Putamen (tissue), 1 donor: ENCODE data around the gene YIPF4.
"Not testable (repeated sequence)": the region's sequence is repeated elsewhere in the genome, so short reads cannot be mapped to it uniquely, and the experiment has no call there.

ENCODE experiments used
- DNase-seq: peaks from one replicate; pipeline ENCODE4 v3.0.0-alpha.2; 2016; ENCODE audit warnings: low spot score

YIPF4 gene

GRCh38 chr2:32289165-32289999, 11.7 kb downstream of the YIPF4 start:
- no peak for DNase-seq

GRCh38 chr2:32290000-32290339, 12.3 kb downstream of the YIPF4 start:
- DNase-seq: no peak

- DNase-seq: no peak
Measured at GRCh38 chr2:32291746-32292145, 14.0 kb downstream of the YIPF4 start.

- not testable (repeated sequence) for DNase-seq
Measured at GRCh38 chr2:32293493-32293892, 15.8 kb downstream of the YIPF4 start.

- not testable (repeated sequence) for DNase-seq
Measured at GRCh38 chr2:32293966-32294562, 16.4 kb downstream of the YIPF4 start.

- no peak for DNase-seq
Measured at GRCh38 chr2:32310577-32310976, 32.9 kb downstream of the YIPF4 start.

GRCh38 chr2:32314886-32315285, 37.2 kb downstream of the YIPF4 start:
- no peak for DNase-seq

- not testable (repeated sequence) for DNase-seq
Measured at GRCh38 chr2:32328679-32329078, 51.0 kb downstream of the YIPF4 start.

- DNase-seq: not testable (repeated sequence)
Measured at GRCh38 chr2:32329180-32329980, 51.7 kb downstream of the YIPF4 start.

GRCh38 chr2:32330136-32330535, 52.4 kb downstream of the YIPF4 start:
- no peak for DNase-seq

GRCh38 chr2:32342801-32343200, 65.1 kb downstream of the YIPF4 start:
- DNase-seq: no peak

- not testable (repeated sequence) for DNase-seq
Measured at GRCh38 chr2:32350797-32351196, 73.1 kb downstream of the YIPF4 start.

GRCh38 chr2:32355976-32356680, 78.4 kb downstream of the YIPF4 start:
- no peak for DNase-seq

GRCh38 chr2:32356681-32357317, 79.1 kb downstream of the YIPF4 start, which contains the start of gene BIRC6:
Gene BIRC6 (plus strand): TSS chr2:32357023. CDS start chr2:32357162, 139 bp downstream.
- DNase-seq: peak; percentile 98

GRCh38 chr2:32357318-32358110, 79.8 kb downstream of the YIPF4 start:
- peak; percentile 14 for DNase-seq

- DNase-seq: no peak
Measured at GRCh38 chr2:32358111-32358482, 80.4 kb downstream of the YIPF4 start.

GRCh38 chr2:32360416-32360815, 82.7 kb downstream of the YIPF4 start:
- no peak for DNase-seq

- DNase-seq: not testable (repeated sequence)
Measured at GRCh38 chr2:32362997-32363396, 85.3 kb downstream of the YIPF4 start.

- DNase-seq: no peak
Measured at GRCh38 chr2:32363597-32363996, 85.9 kb downstream of the YIPF4 start.

- DNase-seq: not testable (repeated sequence)
Measured at GRCh38 chr2:32364290-32364689, 86.6 kb downstream of the YIPF4 start.

- DNase-seq: not testable (repeated sequence)
Measured at GRCh38 chr2:32365679-32366078, 88.0 kb downstream of the YIPF4 start.
